GM21423 (cell line): Measurements from ENCODE around the gene SFXN4.
"Not testable (repeated sequence)": the region's sequence is repeated elsewhere in the genome, so short reads cannot be mapped to it uniquely, and the experiment has no call there.

ENCODE experiments used
- ATAC-seq: cut with Tn5 transposase; IDR thresholded peaks from one replicate; pipeline ENCODE4 v1.9.1; 2021; ENCODE audit warnings: mild to moderate bottlenecking, moderate library complexity; ENCODE audit not compliant: unreplicated experiment

The SFXN4 gene

DNA sequence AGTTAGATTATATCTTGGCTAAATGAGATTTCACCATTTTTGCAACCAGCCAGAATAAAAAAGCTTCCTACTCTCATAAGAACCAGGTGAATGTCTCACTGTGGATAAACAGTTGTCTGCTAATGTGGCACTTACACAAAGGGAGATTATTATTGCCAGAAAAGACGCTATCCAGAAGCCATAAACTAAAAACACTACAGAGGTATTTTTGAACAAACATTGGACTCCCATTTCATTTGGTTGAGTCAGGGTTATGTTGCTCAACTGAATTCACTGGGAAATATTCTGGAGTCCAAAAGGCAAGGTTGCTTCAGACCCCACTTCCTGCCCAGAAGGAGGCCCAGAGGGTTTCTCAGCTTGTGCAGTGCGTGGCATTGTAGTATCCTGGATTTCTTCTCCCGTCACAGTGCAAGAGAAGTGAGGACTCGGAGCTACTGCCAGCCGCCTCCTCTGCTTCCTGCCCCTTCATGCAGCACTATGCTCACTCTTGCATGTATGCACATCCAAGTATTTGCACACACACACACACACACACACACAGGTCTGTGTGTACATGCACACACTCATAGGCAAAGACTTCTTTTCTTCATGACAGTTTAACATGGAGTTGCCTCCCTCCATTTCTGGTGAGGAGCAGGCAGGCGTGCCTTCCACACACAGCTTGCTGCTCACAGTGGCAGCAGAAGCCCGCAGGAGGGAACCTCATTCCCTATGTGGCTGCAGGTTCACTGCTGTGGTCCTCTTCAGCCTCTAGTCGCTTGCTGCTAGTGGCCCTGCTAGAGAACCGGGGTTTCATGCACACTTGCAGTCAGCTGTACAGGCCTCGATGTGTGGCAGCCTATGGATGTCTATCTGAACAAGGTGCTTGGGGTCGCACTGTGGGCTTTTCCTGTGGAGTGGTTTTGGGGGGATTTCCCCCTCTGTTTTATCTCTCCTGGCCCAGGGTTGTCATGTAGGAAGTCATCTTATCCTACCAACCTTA is 51.5 kb downstream of the SFXN4 start:
- ATAC-seq, result no peak

DNA sequence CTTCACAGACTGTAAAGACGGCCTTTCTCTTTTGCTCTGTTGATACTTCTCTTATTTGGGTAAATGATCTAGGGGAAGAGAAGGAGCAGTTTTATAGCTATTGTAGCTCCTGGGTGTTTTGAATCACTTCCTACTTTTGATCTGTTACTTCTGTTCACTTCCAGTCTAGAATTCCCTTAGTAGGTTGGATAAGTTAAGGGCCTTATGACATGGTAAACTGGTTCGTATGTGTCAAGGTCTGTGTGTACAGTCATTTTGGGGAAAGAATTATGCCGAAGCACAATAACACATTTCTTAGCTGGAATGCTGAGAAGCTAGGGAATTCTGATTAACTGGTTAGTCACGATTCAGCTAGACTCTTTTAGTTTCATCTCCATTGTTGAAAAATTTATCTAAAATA is 53.5 kb downstream of the SFXN4 start:
- ATAC-seq, result no peak

DNA sequence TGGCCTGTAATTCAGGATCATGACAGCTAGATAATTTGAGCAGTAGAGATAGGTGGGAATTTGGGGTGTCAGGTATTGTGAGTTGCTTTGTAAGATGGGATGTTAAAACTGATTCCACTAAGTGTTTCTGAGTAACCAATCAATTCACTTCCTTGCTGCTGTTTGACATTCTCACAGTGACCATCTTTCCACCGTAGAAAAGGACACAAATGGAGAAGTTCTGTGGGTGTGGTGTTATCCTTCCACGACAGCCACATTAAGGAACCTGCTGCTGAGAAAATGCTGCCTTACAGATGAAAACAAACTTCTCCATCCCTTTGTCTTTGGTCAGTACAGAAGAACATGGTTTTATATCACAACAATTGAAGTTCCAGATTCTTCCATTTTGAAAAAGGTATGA is 57.7 kb downstream of the SFXN4 start:
- not testable (repeated sequence) for ATAC-seq

DNA sequence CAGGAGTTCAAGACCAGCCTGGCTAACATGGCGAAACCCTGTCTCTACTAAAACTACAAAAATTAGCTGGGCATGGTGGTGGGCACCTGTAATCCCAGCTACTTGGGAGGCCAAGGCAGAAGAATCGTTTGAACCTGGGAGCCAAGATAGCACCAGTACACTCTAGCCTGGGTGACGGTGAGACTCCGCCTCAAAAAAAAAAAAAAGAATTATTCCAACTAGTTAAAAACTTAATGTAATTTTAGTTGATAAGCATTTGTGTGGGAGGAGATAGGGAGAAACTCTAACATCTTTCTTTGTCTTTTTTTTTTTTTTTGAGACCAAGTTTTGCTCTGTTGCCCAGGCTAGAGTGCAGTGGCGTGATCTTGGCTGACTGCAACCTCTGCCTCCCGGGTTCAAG is 58.4 kb downstream of the SFXN4 start:
- ATAC-seq, result not testable (repeated sequence)

DNA sequence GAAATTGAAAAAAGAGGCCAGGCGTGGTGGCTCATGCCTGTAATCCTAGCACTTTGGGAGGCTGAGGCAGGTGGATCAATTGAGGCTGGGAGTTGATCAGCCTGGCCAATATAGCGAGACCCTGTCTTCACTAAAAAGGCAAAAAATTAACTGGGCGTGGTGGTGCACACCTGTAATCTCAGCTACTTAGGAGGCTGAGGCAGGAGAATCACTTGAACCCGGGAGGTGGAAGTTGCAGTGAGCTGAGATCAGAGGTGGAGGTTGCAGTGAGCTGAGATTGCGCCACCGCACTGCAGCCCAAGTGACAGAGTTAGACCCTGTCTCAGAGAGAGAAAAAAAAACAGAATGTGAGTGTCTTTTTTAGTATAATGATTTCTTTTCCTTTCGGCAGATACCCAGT is 59.6 kb downstream of the SFXN4 start:
- not testable (repeated sequence) for ATAC-seq

DNA sequence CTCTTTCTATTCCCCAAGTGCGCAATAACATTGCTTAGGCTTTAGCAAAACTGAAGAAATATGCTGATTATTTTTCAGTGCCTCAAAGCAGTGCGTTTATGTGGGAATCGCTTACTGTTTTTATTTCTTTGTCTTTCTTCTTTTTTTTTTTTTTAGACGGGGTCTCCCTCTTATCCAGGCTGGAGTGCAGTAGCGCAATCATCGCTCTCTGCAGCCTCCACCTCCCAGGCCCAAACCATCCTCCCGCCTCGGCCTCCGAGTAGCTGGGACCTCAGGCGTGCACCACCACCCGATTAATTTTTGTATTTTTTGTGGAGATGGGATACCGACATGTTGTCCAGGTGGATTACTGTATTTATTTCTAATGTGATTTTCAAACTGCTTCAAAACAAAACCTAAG is 60.4 kb downstream of the SFXN4 start:
- no peak for ATAC-seq

DNA sequence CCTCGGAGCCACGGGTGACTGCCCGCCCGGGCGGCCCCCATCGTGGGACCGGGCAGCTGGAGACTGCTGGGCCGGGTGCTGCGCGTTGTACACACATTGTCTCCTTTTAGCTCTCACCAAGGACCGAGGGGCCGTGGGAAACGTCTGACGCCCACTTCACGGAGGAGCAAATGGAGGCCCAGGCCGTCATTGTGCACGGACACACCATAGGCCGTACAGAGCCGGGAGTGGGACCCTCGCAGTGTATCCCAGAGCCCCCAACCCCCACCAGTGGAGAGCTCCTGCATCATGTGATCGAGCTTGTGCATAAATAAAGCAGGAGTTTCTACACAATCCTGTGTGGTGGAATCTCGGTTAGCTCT is 60.9 kb downstream of the SFXN4 start:
- no peak for ATAC-seq

DNA sequence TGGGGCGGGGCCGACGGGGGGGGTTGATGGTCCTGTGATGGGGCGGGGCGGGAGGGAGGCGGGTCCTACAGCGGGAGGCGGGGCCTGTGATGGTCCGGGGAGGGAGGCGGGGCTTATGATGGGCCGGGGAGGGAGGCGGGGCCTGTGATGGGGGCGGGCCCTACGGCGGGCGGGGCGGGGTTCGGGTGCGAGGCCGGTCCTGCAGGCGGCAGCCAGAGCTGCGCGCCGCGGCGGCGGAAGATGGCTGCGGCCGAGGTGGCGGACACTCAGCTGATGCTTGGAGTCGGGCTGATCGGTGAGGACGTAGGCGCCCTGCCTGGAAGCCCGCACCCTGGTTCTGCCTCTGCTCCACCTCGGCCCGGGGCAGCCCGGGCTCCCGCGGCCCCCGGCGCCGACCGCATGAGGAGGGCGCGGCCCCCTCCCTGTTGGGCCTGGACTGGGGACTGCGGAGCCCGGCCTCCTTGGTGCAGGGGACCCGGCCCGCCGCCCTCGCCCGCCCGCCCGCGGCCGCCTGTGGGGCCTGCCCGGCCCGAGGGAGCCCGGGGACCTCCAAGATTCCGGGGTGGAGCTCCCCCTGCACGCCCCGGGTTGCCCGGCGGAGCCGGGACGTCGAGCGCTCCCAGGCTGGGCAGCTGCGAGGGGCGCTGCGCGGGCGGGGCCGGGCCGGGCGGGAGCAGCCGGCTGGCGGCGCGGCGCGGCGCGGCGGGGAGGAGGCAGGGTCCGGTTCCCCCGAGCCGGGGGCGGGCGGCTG is 61.4 kb downstream of the SFXN4 start, which contains the start of gene DENND10:
TSS of gene DENND10 (plus strand) at position 211 of the 751 bp plus-strand sequence. CDS start at position 241, 30 bp downstream.
- peak; percentile 84 for ATAC-seq

DNA sequence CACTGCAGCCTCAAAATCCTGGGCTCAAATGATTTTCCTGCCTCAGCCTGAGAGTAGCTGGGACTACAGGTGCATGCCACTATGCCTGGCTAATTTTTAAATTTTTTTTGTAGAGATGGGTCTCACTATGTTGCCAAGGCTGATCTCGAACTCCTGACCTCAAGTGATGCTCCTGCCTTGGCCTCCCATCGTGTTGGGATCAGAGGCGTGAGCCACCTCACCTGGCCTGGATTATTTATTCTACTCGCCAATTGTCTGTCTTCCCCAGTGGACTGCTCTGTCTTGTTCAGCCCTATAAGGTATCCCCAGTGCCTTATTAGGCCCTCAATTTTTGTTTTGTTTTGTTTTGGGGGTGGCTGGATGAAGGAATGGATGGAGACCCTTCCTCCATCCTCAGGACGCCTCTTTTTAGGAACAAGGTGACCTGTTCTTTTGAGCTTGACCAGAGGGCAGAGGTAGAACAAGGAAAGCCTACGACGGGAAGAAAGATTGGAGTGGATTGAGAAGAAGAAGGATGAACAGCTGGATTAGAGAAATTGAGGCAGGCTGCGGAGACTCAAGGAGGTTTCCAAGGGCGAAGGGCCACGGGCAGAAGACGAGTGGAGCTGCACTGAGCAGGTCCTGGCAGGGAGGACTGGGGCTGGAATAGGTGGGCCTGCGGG is 62.1 kb downstream of the SFXN4 start:
- ATAC-seq, result no peak

DNA sequence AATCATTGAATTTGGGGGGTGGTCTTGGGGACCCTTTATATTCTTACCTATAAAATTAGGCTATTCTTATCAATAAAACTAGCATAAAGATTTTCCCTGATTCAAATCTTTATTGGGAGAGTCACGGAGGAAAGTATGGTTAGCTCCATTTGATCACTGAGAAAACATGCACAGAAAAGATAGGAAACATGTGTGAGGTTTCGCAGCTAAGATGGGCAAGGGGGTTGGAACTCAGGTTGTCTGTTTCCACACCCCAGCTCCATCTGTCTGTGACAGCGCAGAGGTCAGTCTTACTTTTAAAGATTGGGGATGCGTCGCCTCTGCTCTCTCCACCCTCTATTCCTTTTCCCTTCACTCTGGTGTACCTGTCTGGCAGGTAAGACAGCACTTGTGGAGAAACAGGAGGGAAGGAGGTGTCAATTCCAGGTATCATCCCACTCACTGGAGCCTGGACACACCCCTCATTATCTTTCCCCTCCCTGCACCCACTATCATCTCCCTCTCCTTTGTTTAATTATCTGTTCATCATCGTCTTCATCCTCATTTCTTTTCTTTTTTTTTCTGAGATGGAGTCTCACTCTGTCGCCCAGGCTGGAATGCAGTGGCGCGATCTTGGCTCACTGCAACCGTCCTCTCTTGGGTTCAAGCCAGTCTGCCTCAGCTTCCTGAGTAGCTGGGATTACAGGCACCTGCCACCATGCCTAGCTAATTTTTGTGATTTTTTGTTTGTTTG is 64.0 kb downstream of the SFXN4 start:
- ATAC-seq, result no peak

DNA sequence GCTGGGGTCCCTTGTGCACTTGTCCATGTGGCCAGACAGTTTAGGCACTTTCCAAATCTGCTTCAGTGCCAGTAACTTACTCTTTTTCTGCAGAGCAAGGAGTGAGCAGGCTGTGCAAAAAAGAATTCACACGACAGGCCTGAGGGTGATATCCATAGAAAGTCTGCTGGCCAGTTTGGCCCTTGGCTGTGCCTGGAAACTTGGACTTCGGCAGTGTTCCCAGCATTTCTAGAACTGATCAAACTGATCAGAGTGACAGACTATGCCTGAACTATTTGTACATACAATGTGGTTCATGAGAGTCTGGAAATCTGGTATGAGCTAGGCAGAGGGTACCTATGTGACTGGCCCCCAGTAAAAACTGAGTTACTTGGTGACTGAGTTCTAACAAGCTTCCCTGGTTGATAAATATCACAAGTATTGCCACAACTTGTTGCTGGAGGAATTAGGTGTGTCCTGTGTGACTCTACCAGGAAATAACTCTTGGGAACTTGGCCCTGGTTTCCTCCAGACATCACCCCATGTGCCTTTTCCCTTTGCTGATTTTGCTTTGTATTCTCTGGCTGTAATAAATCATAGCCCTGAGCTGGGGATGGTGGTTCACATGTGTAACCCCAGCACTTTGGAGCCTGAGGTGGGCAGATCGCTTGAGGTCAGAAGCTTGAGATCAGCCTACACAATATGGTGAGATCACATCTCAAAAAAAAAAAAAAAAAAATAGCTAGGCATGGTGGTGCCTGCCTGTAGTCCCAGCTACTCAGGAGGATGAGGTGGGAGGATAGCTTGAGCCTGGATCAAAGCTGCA is 64.9 kb downstream of the SFXN4 start:
- no peak for ATAC-seq

DNA sequence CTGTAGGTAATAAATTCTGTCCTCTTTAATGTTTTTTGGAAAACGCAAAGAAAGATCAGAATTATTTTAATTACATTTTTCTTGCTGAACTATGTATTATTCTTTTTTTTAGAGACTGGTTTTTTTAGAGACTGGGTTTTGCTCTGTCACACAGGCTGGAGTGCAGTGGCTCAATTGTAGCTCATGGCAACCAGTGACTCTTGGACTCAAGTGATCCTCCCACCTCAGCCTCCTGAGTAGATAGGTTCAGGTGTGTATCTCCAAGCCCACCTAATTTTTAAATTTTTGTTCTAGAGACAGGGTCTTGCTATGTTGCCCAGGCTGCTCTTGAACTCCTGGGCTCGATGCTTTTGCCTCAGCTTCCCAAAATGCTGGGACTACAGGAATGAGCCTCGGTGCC is 66.9 kb downstream of the SFXN4 start:
- ATAC-seq, result no peak

DNA sequence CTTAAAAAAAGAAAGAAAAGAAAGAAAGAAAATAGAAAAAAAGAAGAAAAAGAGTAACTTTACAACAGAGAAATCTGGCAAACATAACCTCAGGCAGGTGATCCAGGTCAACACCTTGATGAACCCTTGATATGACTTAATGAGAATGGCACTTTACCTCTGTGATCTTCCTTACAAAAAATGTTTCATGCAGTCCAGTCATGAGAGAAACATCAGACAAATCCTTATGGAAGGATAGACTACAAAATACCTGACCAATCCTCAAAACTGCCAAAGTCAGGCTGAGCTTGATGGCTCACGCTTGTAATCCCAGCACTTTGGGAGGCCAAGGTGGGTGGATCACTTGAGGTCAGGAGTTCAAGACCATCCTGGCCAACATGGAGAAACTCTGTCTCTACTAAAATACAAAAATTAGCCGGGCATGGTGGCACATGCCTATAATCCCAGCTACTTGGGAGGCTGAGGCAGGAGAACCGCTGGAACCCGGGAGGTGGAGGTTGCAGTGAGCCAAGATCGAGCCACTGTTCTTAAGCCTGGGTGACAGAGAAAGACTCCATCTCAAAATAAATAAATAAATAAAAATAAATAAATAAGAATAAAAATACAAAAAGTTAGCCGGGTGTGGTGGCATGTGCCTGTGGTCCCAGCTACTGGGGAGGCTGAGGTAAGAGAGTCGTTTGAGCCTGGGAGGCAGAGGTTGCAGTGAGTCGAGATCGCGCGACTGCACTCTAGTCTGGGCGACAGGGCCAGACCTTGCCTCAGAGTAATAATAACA is 68.7 kb downstream of the SFXN4 start:
- ATAC-seq, result not testable (repeated sequence)

DNA sequence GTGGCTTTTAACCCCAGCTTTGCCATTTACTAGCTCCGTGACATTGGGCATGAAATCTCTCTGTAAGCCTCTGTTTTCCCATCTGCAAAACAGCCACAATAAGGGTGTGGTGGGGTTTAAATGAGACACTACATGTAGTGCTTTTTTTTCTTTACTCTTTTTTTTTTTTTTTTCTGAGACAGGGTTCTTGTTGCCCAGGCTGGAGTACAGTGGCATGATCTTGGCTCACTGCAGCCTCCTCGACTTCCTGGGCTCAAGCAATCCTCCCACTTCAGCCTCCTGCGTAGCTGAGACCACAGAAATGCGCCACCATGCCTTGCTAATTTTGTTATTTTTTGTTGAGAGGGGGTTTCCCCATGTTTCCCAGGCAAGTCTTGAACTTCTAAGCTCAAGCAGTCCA is 69.9 kb downstream of the SFXN4 start:
- no peak for ATAC-seq

DNA sequence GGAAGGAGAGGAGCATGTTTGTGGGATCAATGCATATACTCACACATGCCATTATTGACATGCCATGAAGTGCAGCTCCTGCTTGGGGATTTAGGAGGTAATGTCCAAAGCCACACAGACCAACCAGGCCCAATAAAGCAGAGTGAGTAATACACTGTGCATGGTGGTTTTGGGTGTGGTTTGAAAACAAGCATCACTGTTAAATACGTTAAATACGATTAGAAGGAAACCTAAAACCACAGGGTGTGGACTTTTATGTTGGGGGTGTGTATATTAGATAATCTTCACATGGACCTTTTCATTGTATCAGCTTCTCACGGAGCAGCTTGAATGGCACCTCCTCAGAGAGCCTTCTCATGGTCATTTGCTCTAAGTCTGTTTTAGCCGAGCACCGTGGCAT is 74.5 kb downstream of the SFXN4 start:
- ATAC-seq, result no peak
